Measurements from ENCODE around the gene GPR65. TPM values are rescaled to one million over a fixed set of nuclear protein-coding genes. Genes with fewer than 3 reads are reported as not detected.

GPR65 gene
- total and polyA plus RNA-seq, 4 donors, result 2.1 to 8.1 (median 4.0) TPM

GRCh38 chr14:88032373-88032772 lies 27.4 kb downstream of the GPR65 start:
- 90 to 92% methylated on average over 1 of the region's 1 CpG for WGBS, 2 donors
- no peaks in the 10 kb centered on the region for H3K36me3 ChIP-seq (ENCODE audit: control insufficient read depth in 4 of 4, insufficient read depth in 4 of 4, low read length in 4 of 4)
- H3K27me3 ChIP-seq (ENCODE audit: control insufficient read depth in 3 of 3, insufficient read depth in 3 of 3, low read length in 2 of 3), result no peaks in the 10 kb centered on the region
- TF ChIP-seq CTCF (IDR thresholded peaks at IDR 0.05; ENCODE audit: control extremely low read depth, extremely low read depth), result no peak
- ATAC-seq (ENCODE audit: insufficient read depth, low FRiP score) (no peak), DNase-seq (no peak)
- H3K4me1 ChIP-seq (ENCODE audit: control insufficient read depth in 5 of 5, insufficient read depth in 5 of 5, low read length in 5 of 5), result no peaks in the 10 kb centered on the region
- no peak overlapping the region for H3K27ac ChIP-seq (ENCODE audit: low read depth in 1 of 2, low read length in 1 of 2)
- no peaks in the 10 kb centered on the region for H3K9me3 ChIP-seq (ENCODE audit: control insufficient read depth in 4 of 4, insufficient read depth in 3 of 4, low read length in 3 of 4)
- no peak overlapping the region for H3K4me3 ChIP-seq
- no peak overlapping the region for H3K9ac ChIP-seq (ENCODE audit: insufficient read depth in 1 of 2, low read length in 2 of 2)

DNA sequence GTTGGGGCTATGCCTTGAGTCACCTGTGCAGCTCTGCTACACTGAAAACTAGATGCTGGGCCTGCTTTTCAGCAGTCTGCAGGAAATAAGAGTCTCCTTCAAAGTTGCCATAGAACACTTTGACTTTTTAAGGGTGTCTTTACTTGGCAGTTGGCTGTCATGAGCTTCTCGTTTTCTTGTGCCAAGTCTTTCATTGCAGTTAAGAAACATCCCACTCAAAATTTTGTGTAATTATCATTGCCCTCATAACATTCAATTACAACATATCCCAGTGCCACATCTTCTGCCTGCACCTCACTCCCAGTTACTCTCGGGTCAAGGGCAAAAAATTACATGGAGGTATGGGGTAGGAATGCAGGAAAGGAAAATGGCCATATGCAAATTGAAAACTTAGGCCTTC lies 29.1 kb downstream of the GPR65 start:
- Histone ChIP-seq H3K9ac (ENCODE audit: insufficient read depth in 1 of 2, low read length in 2 of 2) (no peak overlapping the region), H3K27me3 (ENCODE audit: control insufficient read depth in 3 of 3, insufficient read depth in 3 of 3, low read length in 2 of 3) (no peaks in the 10 kb centered on the region), H3K36me3 (ENCODE audit: control insufficient read depth in 4 of 4, insufficient read depth in 4 of 4, low read length in 4 of 4) (no peaks in the 10 kb centered on the region), H3K4me1 (ENCODE audit: control insufficient read depth in 5 of 5, insufficient read depth in 5 of 5, low read length in 5 of 5) (no peaks in the 10 kb centered on the region), H3K4me3 (no peak overlapping the region), H3K27ac (ENCODE audit: low read depth in 1 of 2, low read length in 1 of 2) (no peak overlapping the region), H3K9me3 (ENCODE audit: control insufficient read depth in 4 of 4, insufficient read depth in 3 of 4, low read length in 3 of 4) (no peaks in the 10 kb centered on the region)
- WGBS, 2 donors, result 28 to 57% methylated on average over 2 of the region's 2 CpGs
- no peak for TF ChIP-seq CTCF (IDR thresholded peaks at IDR 0.05; ENCODE audit: control extremely low read depth, extremely low read depth)
- DNase-seq (no peak), ATAC-seq (ENCODE audit: insufficient read depth, low FRiP score) (no peak)

DNA sequence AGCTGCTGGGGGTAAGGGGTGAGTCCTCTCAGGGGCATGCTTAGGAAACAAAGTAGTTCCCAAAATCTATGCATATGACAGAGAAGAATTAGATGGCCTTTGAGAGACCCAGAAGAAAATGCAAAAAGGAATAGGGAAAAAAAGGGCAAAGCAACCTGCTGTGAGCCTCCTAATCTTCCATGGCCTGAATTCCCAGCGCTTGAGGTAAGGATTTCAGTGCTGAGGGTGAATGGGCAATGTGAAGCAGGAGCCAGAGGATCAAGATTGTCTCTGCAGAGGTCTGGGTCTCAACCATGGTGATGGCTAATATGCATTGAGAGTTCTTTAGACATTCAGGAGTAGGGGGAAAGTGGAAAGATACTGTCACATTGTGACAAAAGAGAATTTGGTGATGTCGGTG lies 31.5 kb downstream of the GPR65 start:
- H3K27me3 ChIP-seq (ENCODE audit: control insufficient read depth in 3 of 3, insufficient read depth in 3 of 3, low read length in 2 of 3), result no peaks in the 10 kb centered on the region
- DNase-seq (no peak), ATAC-seq (ENCODE audit: insufficient read depth, low FRiP score) (no peak)
- no peaks in the 10 kb centered on the region for H3K36me3 ChIP-seq (ENCODE audit: control insufficient read depth in 4 of 4, insufficient read depth in 4 of 4, low read length in 4 of 4)
- no peak for TF ChIP-seq CTCF (IDR thresholded peaks at IDR 0.05; ENCODE audit: control extremely low read depth, extremely low read depth)
- 83 to 95% methylated on average over 2 of the region's 2 CpGs for WGBS, 2 donors
- no peaks in the 10 kb centered on the region for H3K9me3 ChIP-seq (ENCODE audit: control insufficient read depth in 4 of 4, insufficient read depth in 3 of 4, low read length in 3 of 4)
- H3K27ac ChIP-seq (ENCODE audit: low read depth in 1 of 2, low read length in 1 of 2), result no peak overlapping the region
- H3K4me3 ChIP-seq, result no peak overlapping the region
- H3K4me1 ChIP-seq (ENCODE audit: control insufficient read depth in 5 of 5, insufficient read depth in 5 of 5, low read length in 5 of 5), result no peaks in the 10 kb centered on the region
- H3K9ac ChIP-seq (ENCODE audit: insufficient read depth in 1 of 2, low read length in 2 of 2), result no peak overlapping the region

DNA sequence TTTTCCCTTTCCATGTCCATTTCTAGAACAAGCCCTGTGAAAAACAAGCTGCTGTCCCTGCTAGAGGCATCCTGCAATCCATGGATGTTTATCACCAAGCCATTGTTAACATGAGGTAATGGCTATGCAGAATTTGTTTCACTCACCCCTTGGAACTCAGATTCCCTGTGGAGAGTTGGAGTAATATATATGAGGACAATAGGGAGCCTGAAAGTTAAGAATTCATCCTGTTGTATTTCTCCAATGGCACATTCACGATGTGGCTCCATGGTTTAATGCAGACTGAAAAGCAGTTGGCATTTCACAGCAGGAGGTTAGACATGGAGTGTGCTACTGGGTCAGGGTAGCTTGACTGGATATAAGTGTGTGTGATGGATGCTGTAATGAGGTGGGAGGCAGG lies 32.4 kb downstream of the GPR65 start:
- Histone ChIP-seq H3K27me3 (ENCODE audit: control insufficient read depth in 3 of 3, insufficient read depth in 3 of 3, low read length in 2 of 3) (no peaks in the 10 kb centered on the region), H3K4me3 (no peak overlapping the region), H3K9ac (ENCODE audit: insufficient read depth in 1 of 2, low read length in 2 of 2) (no peak overlapping the region), H3K9me3 (ENCODE audit: control insufficient read depth in 4 of 4, insufficient read depth in 3 of 4, low read length in 3 of 4) (no peaks in the 10 kb centered on the region), H3K4me1 (ENCODE audit: control insufficient read depth in 5 of 5, insufficient read depth in 5 of 5, low read length in 5 of 5) (no peaks in the 10 kb centered on the region), H3K36me3 (ENCODE audit: control insufficient read depth in 4 of 4, insufficient read depth in 4 of 4, low read length in 4 of 4) (no peaks in the 10 kb centered on the region), H3K27ac (ENCODE audit: low read depth in 1 of 2, low read length in 1 of 2) (no peak overlapping the region)
- TF ChIP-seq CTCF (IDR thresholded peaks at IDR 0.05; ENCODE audit: control extremely low read depth, extremely low read depth), result no peak
- 77 to 86% methylated on average over 1 of the region's 1 CpG for WGBS, 2 donors
- DNase-seq, result no peak
- no peak for ATAC-seq (ENCODE audit: insufficient read depth, low FRiP score)

All from lung (tissue), 12 donors.